H9 (cell line): ENCODE measurements around the gene GRK4. TPM values are rescaled to one million over a fixed set of nuclear protein-coding genes. Genes with fewer than 3 reads are reported as not detected.

Source experiments
- DNase-seq: peaks from one replicate; pipeline ENCODE4 v3.0.0-alpha.2; 2017
- H2AFZ ChIP-seq: one replicate; pipeline ENCODE4 v1.6.1; 2013; ENCODE audit warnings: mild to moderate bottlenecking, low read length, control low read depth, moderate library complexity
- H2AK5ac ChIP-seq: 2 replicates; pipeline ENCODE4 v1.6.1; 2013; ENCODE audit warnings: low read length, control low read depth, mixed read lengths; ENCODE audit not compliant: insufficient read length
- H2BK120ac ChIP-seq: one replicate; pipeline ENCODE4 v1.6.1; 2013; ENCODE audit warnings: low read depth, mild to moderate bottlenecking, low read length, control low read depth, inconsistent platforms; ENCODE audit not compliant: poor library complexity, severe bottlenecking
- H2BK12ac ChIP-seq: 2 replicates; pipeline ENCODE4 v1.6.1; 2013; ENCODE audit warnings: low read length, control low read depth, mixed read lengths, low read depth; ENCODE audit not compliant: insufficient read length
- H2BK15ac ChIP-seq: 2 replicates; pipeline ENCODE4 v1.6.1; 2013; ENCODE audit warnings: low read depth, low read length, control low read depth
- H2BK20ac ChIP-seq: one replicate; pipeline ENCODE4 v1.6.1; 2013; ENCODE audit warnings: low read depth, mild to moderate bottlenecking, low read length, control low read depth, inconsistent platforms; ENCODE audit not compliant: poor library complexity, severe bottlenecking
- H2BK5ac ChIP-seq: 2 replicates; pipeline ENCODE4 v1.6.1; 2013; ENCODE audit warnings: low read length, control low read depth, mixed read lengths; ENCODE audit not compliant: insufficient read length
- H3K14ac ChIP-seq: 2 replicates; pipeline ENCODE4 v1.6.1; 2013; ENCODE audit warnings: low read length, control low read depth; ENCODE audit not compliant: insufficient read depth
- H3K18ac ChIP-seq: 2 replicates; pipeline ENCODE4 v1.6.1; 2013; ENCODE audit warnings: low read depth, mild to moderate bottlenecking, mixed read lengths, low read length, control low read depth; ENCODE audit not compliant: insufficient read length
- H3K23ac ChIP-seq: 2 replicates; pipeline ENCODE4 v1.6.1; 2013; ENCODE audit warnings: low read length, control low read depth, mixed read lengths, low read depth; ENCODE audit not compliant: insufficient read length
- H3K23me2 ChIP-seq: 2 replicates; pipeline ENCODE4 v1.6.1; 2013; ENCODE audit warnings: low read depth, mild to moderate bottlenecking, mixed read lengths, low read length, control low read depth; ENCODE audit not compliant: insufficient read length, poor library complexity, severe bottlenecking
- H3K27ac ChIP-seq: 2 replicates; pipeline ENCODE4 v1.5.1; 2013; ENCODE audit warnings: low read length, control low read depth, mixed read lengths, low read depth; ENCODE audit not compliant: insufficient read length
- H3K27me3 ChIP-seq: 2 replicates; pipeline ENCODE4 v1.6.1; 2013; ENCODE audit warnings: low read length, control low read depth, inconsistent platforms; ENCODE audit not compliant: insufficient read depth
- H3K4ac ChIP-seq: 2 replicates; pipeline ENCODE4 v1.6.1; 2013; ENCODE audit warnings: low read depth, mild to moderate bottlenecking, control low read depth, inconsistent platforms, low read length, moderate library complexity
- H3K4me1 ChIP-seq: 2 replicates; pipeline ENCODE4 v1.6.1; 2013; ENCODE audit warnings: low read length, control low read depth, inconsistent platforms; ENCODE audit not compliant: insufficient read depth
- H3K4me2 ChIP-seq: 2 replicates; pipeline ENCODE4 v1.6.1; 2013; ENCODE audit warnings: low read length, control low read depth, mixed read lengths; ENCODE audit not compliant: insufficient read length, insufficient read depth
- H3K56ac ChIP-seq: 2 replicates; pipeline ENCODE4 v1.6.1; 2013; ENCODE audit warnings: low read depth, mild to moderate bottlenecking, mixed read lengths, low read length, control low read depth; ENCODE audit not compliant: insufficient read length
- H3K79me1 ChIP-seq: 2 replicates; pipeline ENCODE4 v1.6.1; 2013; ENCODE audit warnings: low read depth, mild to moderate bottlenecking, moderate library complexity, low read length, control low read depth, inconsistent platforms; ENCODE audit not compliant: insufficient read depth, poor library complexity, severe bottlenecking
- H3K79me2 ChIP-seq: 2 replicates; pipeline ENCODE4 v1.6.1; 2013; ENCODE audit warnings: low read length, control low read depth, inconsistent platforms; ENCODE audit not compliant: insufficient read depth
- H3K9ac ChIP-seq: 2 replicates; pipeline ENCODE4 v1.6.1; 2013; ENCODE audit warnings: low read length, control low read depth, mixed read lengths; ENCODE audit not compliant: insufficient read length; ENCODE audit errors: extremely low read depth
- H3K9me3 ChIP-seq: one replicate; pipeline ENCODE4 v1.6.1; 2013; ENCODE audit warnings: low read depth, low read length, inconsistent platforms; ENCODE audit not compliant: control insufficient read depth
- H3T11ph ChIP-seq: one replicate; pipeline ENCODE4 v1.6.1; 2013; ENCODE audit warnings: mild to moderate bottlenecking, low read length, control low read depth, inconsistent platforms
- H4K20me1 ChIP-seq: one replicate; pipeline ENCODE4 v1.6.1; 2013; ENCODE audit not compliant: control insufficient read depth, insufficient read length, insufficient read depth
- H4K5ac ChIP-seq: 2 replicates; pipeline ENCODE4 v1.6.1; 2013; ENCODE audit warnings: low read depth, mild to moderate bottlenecking, mixed read lengths, low read length, control low read depth; ENCODE audit not compliant: insufficient read length
- H4K8ac ChIP-seq: replicated peaks from 2 replicates; pipeline ENCODE4 v1.6.1; 2013; ENCODE audit warnings: low read length, control low read depth, mixed read lengths, low read depth; ENCODE audit not compliant: insufficient read length
- H4K91ac ChIP-seq: 2 replicates; pipeline ENCODE4 v1.6.1; 2013; ENCODE audit warnings: low read depth, mild to moderate bottlenecking, moderate library complexity, mixed read lengths, low read length, control low read depth; ENCODE audit not compliant: insufficient read length
- H3K27ac Mint-ChIP-seq, 3 experiments: 2 replicates in 2 of 3; 3 replicates in 1 of 3; pipeline ENCODE4 v1.8.0; 2020 to 2021; ENCODE audit warnings: mixed read lengths in 3 of 3, mild to moderate bottlenecking in 1 of 3, moderate library complexity in 1 of 3
- H3K27me3 Mint-ChIP-seq: 2 replicates; pipeline ENCODE4 v1.8.0; 2021; ENCODE audit warnings: low read depth, mild to moderate bottlenecking, moderate library complexity, mixed read lengths
- H3K36me3 Mint-ChIP-seq, 3 experiments: 2 replicates in 2 of 3; 3 replicates in 1 of 3; pipeline ENCODE4 v1.8.0; 2020 to 2021; ENCODE audit warnings: low read depth in 3 of 3, mixed read lengths in 3 of 3; ENCODE audit not compliant: insufficient read depth in 1 of 3
- H3K4me1 Mint-ChIP-seq, 2 experiments: 2 replicates each; pipeline ENCODE4 v1.8.0; 2020; ENCODE audit warnings: mixed read lengths in 2 of 2
- H3K4me3 Mint-ChIP-seq, 2 experiments: 2 replicates in 1 of 2; 3 replicates in 1 of 2; pipeline ENCODE4 v1.8.0; 2020 to 2021; ENCODE audit warnings: mild to moderate bottlenecking in 2 of 2, mixed read lengths in 2 of 2, moderate library complexity in 1 of 2
- H3K9me3 Mint-ChIP-seq, 2 experiments: 2 replicates in 1 of 2; 3 replicates in 1 of 2; pipeline ENCODE4 v1.8.0; 2020; ENCODE audit warnings: mild to moderate bottlenecking in 2 of 2, mixed read lengths in 2 of 2, moderate library complexity in 1 of 2
- CTCF ChIP-seq: fragments of 200-600 bp; sonication (generic); conservative IDR thresholded peaks from 3 replicates; pipeline ENCODE4 v1.8.0; 2021; ENCODE audit warnings: antibody characterized with exemption, mild to moderate bottlenecking
- WGBS: extraction: QIAGEN DNeasy Blood & Tissue Kit; methylation state at CpG from one replicate; pipeline ENCODE4 v1.1.7; 2013; ENCODE audit warnings: missing lambda C conversion rate, low lambda C conversion rate, mixed read lengths; ENCODE audit not compliant: insufficient read length; ENCODE audit errors: extremely low coverage; 5-methylcytosine and 5-hydroxymethylcytosine counted together
- total RNA-seq: library from RNA; stranded (reverse); gene quantifications from 2 replicates; pipeline ENCODE4 v1.2.1, GENCODE V29; 2021

The GRK4 gene
- total RNA-seq, 1 experiment from 2014 or later: 4.8 TPM

- Histone ChIP-seq H3K56ac (no peak overlapping the region), H2BK120ac (no peak overlapping the region), H3T11ph (no peak overlapping the region), H3K27me3 (no peaks in the 10 kb centered on the region), H2BK12ac (no peak overlapping the region), H3K18ac (no peak overlapping the region), H3K9me3 (no peaks in the 10 kb centered on the region), H3K79me1 (no peaks in the 10 kb centered on the region), H3K27ac (no peak overlapping the region), H4K8ac (no peak overlapping the region), H3K23me2 (no peaks in the 10 kb centered on the region), H3K23ac (no peak overlapping the region), H3K4me2 (no peak overlapping the region), H3K4ac (no peak overlapping the region), H4K5ac (no peak overlapping the region), H2BK5ac (no peak overlapping the region), H3K14ac (no peak overlapping the region), H3K79me2 (no peaks in the 10 kb centered on the region), H2AFZ (no peak overlapping the region), H2BK15ac (no peak overlapping the region), H4K91ac (no peak overlapping the region), H2AK5ac (no peak overlapping the region), H3K4me1 (no peaks in the 10 kb centered on the region), H3K9ac (no peak overlapping the region), H4K20me1 (no peaks in the 10 kb centered on the region), H2BK20ac (no peak overlapping the region)
- Mint-ChIP-seq H3K4me3 (no peak overlapping the region), H3K36me3 (no peaks in the 10 kb centered on the region), H3K27me3 (no peaks in the 10 kb centered on the region; the same call in 1 of the 2 replicates), H3K4me1 (no peaks in the 10 kb centered on the region), H3K9me3 (no peaks in the 10 kb centered on the region), H3K27ac (no peak overlapping the region)
- DNase-seq: no peak
- TF ChIP-seq CTCF: no peak
- no CpG with 5 or more reads among the region's 4 CpGs for WGBS
Observed at GRCh38 chr4:2995546-2996265, 32.3 kb downstream of the GRK4 start.
